Activated CD8-positive, alpha-beta T cell treated with anti-CD3 and anti-CD28 coated beads for 36 hours (primary cell): ENCODE results near the gene CARS2. TPM values are rescaled to one million over a fixed set of nuclear protein-coding genes. Genes with fewer than 3 reads are reported as not detected.

Experiments used
- ATAC-seq: fragments of 200-7000 bp; cut with Tn5 transposase; one replicate; pipeline ENCODE4 v1.10.0; 2021; ENCODE audit warnings: mild to moderate bottlenecking, moderate library complexity
- CTCF ChIA-PET: fragments of 350-600 bp; sonication (Branson Sonifier 250); formaldehyde crosslinking; loops from one replicate; lab custom pipeline; 2021; ENCODE audit warnings: antibody characterized with exemption; lab: Charles Lee
- POLR2A ChIA-PET: fragments of 350-600 bp; sonication (Branson Sonifier 250); formaldehyde crosslinking; loops from one replicate; lab custom pipeline; 2021; ENCODE audit warnings: antibody characterized with exemption; lab: Charles Lee
- DNase-seq: peaks from one replicate; pipeline ENCODE4 v3.0.0-alpha.2; 2020
- H3K27ac Mint-ChIP-seq: one replicate; pipeline ENCODE4 v1.8.0; 2021; ENCODE audit warnings: mild to moderate bottlenecking, mixed read lengths
- H3K27me3 Mint-ChIP-seq: one replicate; pipeline ENCODE4 v1.8.0; 2021; ENCODE audit warnings: mixed read lengths
- H3K36me3 Mint-ChIP-seq: one replicate; pipeline ENCODE4 v1.8.0; 2021; ENCODE audit warnings: low read depth, mixed read lengths
- H3K4me1 Mint-ChIP-seq: one replicate; pipeline ENCODE4 v1.8.0; 2021; ENCODE audit warnings: low read depth, mixed read lengths
- H3K4me3 Mint-ChIP-seq: one replicate; pipeline ENCODE4 v1.8.0; 2021; ENCODE audit warnings: mild to moderate bottlenecking, moderate library complexity, mixed read lengths
- H3K9me3 Mint-ChIP-seq: one replicate; pipeline ENCODE4 v1.8.0; 2021; ENCODE audit warnings: mixed read lengths
- intact Hi-C: fragments of 100-400 bp; cut with micrococcal nuclease; formaldehyde crosslinking; loops from one replicate; pipeline ENCODE4 v1.10.0; 2022
- total RNA-seq, 2 experiments: library from RNA; stranded (reverse); gene quantifications; one replicate each; pipeline ENCODE4 v1.2.3, GENCODE V29; 2021
- TF ChIP-seq, protein P1 (sequence below): fragments of 200-600 bp; IDR thresholded peaks from one replicate; pipeline ENCODE4 v1.8.0; 2022; ENCODE audit warnings: antibody characterized with exemption, mild to moderate bottlenecking

Gene CARS2
- total RNA-seq, 2 experiments from 2014 or later, result 60.7 to 63.0 TPM

DNA sequence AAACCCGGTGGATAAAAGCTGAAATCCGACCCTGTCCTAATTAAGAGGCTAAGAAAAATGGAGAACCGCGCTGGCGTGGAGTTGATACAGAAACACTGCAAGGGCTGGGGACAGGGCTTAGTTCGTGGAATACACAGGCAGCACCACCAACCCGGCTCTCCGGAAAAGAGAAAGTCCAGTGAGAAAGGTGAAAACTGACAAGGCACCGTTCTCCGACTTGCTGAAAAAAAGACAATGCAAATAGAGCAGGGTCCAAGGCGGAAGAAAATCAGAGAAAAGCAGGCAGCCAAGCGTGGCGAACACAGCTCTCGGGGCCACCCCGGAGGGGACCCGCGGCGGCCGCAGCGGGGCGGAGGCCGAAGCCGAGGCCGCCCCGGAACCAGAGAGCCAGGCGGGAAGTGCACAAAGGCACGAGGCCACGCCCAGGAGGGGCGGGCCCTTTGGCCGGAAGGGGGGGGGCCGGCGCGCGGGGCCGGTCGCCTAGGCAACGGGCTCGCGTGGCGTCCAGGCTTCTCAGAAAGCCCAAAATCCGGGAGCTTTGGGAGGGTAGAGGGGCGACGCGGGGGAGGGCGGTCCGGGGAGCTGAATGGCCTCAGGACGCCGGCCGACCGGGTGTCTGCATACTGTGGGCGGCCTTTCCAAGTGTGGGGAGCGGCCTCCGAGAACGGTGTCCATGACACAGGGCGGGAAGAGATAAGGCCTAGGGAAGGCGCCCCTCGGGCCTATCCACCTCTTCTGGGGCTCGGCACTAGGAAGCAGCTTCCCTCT lies 6.3 kb upstream of the CARS2 start:
- H3K27ac Mint-ChIP-seq, result peak overlapping the region; percentile 100
- no peaks in the 10 kb centered on the region for H3K9me3 Mint-ChIP-seq

DNA sequence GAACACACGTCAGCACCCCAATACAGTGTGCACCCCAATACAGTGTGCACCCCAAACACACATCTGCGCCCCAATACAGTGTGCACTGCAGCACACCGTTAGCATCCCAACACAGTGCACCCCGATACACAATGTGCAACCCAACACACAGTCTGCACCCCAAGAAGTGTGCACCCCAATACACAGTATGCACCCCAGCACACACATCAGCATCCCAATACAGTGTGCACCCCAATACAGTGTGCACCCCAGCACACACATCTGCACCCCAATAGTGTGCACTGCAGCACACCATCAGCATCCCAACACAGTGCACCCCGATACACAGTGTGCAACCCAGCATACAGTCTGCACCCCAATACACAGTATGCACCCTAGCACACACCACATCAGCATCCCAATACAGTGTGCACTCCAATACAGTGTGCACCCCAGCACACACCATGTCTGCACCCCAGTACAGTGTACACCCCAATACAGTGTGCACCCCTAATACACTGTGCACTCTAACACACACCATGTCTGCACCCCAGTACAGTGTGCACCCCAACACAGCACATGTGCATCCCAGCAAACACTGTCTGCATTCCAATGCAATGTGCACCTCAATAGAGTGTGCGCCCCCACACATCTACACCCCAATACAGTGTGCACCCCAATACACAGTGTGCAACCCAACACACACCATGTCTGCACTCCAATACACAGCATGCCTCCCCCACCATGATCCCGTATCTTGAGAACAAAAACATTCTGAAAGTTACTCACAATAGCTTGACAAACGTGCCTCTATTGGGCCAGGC lies 855 bp upstream of the CARS2 start:
- CTCF ChIA-PET, result no interaction called here
- intact Hi-C loops, result loop anchor here (5.0 kb wide), 1 partner anchor 89 kb away; the partner anchor contains the start of gene NAXD
- TF ChIP-seq, protein P1, sequence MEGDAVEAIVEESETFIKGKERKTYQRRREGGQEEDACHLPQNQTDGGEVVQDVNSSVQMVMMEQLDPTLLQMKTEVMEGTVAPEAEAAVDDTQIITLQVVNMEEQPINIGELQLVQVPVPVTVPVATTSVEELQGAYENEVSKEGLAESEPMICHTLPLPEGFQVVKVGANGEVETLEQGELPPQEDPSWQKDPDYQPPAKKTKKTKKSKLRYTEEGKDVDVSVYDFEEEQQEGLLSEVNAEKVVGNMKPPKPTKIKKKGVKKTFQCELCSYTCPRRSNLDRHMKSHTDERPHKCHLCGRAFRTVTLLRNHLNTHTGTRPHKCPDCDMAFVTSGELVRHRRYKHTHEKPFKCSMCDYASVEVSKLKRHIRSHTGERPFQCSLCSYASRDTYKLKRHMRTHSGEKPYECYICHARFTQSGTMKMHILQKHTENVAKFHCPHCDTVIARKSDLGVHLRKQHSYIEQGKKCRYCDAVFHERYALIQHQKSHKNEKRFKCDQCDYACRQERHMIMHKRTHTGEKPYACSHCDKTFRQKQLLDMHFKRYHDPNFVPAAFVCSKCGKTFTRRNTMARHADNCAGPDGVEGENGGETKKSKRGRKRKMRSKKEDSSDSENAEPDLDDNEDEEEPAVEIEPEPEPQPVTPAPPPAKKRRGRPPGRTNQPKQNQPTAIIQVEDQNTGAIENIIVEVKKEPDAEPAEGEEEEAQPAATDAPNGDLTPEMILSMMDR, result no peak
- H3K9me3 Mint-ChIP-seq, result no peaks in the 10 kb centered on the region
- H3K27me3 Mint-ChIP-seq, result no peaks in the 10 kb centered on the region
- peak overlapping the region; percentile 90 for H3K4me3 Mint-ChIP-seq
- peaks cover 16% of the 10 kb centered on the region for H3K36me3 Mint-ChIP-seq
- ATAC-seq (no peak), DNase-seq (no peak)
- peak overlapping the region; percentile 80 for H3K27ac Mint-ChIP-seq
- H3K4me1 Mint-ChIP-seq, result peaks cover 33% of the 10 kb centered on the region
- POLR2A ChIA-PET, result interaction anchor here (1.0 to 1.9 kb wide), 2 partner anchors 8 to 10 kb away, joined by 4 to 6 read pairs; no protein-coding TSS in a partner anchor

More for the DNA sequence above, 6.3 kb upstream of the CARS2 start:
- POLR2A ChIA-PET, result interaction anchor here (0.6 to 2.1 kb wide), 10 partner anchors 9 to 202 kb away, joined by 3 to 12 read pairs (median 4); partner anchors contain the start of gene ANKRD10
- TF ChIP-seq, protein P1, result no peak
- CTCF ChIA-PET, result interaction anchor here (1.1 kb wide), 2 partner anchors 67 to 202 kb away, joined by 3 to 4 read pairs; no protein-coding TSS in a partner anchor
- ATAC-seq, result peak; percentile 34
- intact Hi-C loops, result loop anchor here (5.0 to 10.0 kb wide), 2 partner anchors 103 to 200 kb away; no protein-coding TSS in a partner anchor
- Mint-ChIP-seq H3K4me3 (peak overlapping the region; percentile 92), H3K4me1 (peaks cover 12% of the 10 kb centered on the region), H3K36me3 (peaks cover 4% of the 10 kb centered on the region), H3K27me3 (no peaks in the 10 kb centered on the region)
- peak; percentile 87 for DNase-seq

DNA sequence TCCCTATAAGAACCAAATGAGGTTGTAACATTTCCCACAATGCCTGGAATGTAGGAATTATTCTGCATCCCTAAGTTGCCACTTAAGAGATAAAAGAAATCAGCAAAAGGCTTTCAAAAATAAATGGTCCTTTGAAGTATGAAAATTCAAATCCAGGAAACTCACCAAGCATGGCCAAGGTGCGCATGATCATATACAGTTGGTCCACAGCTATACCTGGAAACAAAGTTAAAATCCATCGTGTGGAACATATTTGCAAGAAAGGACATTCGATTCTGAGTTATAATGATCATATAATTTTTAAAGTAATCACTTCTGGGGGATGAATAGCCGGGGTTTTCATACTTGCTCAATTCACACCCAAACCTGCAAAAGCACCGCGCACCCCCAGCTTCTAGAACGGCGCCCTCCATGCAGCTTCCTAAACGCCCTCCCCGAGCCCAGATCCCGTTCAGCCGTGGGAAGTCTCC lies 525 bp downstream of the CARS2 start:
- ChIA-PET CTCF (interaction anchor here (0.8 to 1.0 kb wide), 3 partner anchors 13 to 66 kb away, joined by 3 to 4 read pairs (median 3); no protein-coding TSS in a partner anchor), POLR2A (interaction anchor here (0.6 to 1.9 kb wide), 8 partner anchors 8 to 209 kb away, joined by 3 to 6 read pairs (median 3); partner anchors contain the start of gene ING1)
- H3K9me3 Mint-ChIP-seq, result no peaks in the 10 kb centered on the region
- H3K4me1 Mint-ChIP-seq, result peaks cover 31% of the 10 kb centered on the region
- H3K4me3 Mint-ChIP-seq, result peak overlapping the region; percentile 90
- H3K27ac Mint-ChIP-seq, result peak overlapping the region; percentile 90
- DNase-seq (no peak), ATAC-seq (no peak)
- peaks cover 23% of the 10 kb centered on the region for H3K36me3 Mint-ChIP-seq
- H3K27me3 Mint-ChIP-seq, result no peaks in the 10 kb centered on the region
- intact Hi-C loops, result loop anchor here (5.0 kb wide), 1 partner anchor 88 kb away; the partner anchor contains the start of gene NAXD
- TF ChIP-seq, protein P1, result no peak

DNA sequence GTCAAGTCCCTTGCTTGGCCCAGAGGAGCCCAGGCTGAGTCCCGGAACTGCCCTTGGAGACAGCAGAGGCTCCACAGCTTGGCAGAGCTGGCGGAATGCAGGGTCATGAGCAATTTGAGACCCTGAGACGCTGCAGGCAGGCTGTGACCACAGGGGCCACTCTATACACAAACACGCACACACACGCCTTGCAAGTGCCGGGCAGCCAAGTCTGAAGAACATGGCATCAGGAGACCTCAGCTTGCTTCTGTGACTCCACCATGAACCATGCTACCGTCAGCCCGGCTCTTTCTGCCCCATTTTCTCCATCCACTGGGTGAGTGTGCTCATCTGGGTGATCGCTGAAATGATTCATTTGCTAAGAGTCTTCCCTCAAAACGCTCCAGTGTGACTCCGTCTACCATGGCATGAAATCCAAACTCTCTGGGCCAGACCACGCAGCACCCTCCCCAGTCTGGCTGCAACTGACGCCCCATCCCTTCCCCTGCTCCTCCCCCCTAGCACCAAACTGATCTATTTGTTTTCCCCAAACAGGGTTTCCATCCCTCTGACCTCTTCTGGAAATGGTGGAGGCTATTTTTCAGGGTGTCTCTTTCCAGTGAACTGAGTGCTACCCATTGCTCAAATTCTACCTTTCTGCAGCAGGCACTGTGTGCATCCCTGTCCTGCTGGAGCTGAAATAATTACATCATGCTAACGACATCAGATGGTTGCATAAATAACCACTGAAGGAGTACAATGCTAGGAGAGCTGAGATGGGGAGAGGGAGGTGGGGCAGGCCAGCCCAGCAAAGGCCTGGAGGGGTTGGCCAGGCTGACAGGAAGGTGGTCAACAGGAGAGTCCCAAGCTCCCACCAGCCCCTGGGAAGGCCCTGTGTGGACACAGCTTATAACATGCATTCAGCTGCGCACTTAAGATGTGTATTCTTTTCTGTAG lies 3.1 kb downstream of the CARS2 start:
- ChIA-PET CTCF (interaction anchor here (2.6 to 2.7 kb wide), 2 partner anchors 19 to 21 kb away, joined by 6 to 8 read pairs; no protein-coding TSS in a partner anchor), POLR2A (interaction anchor here (0.9 to 2.9 kb wide), 5 partner anchors 9 to 15 kb away, joined by 3 to 10 read pairs (median 3); no protein-coding TSS in a partner anchor)
- Mint-ChIP-seq H3K9me3 (no peaks in the 10 kb centered on the region), H3K27me3 (no peaks in the 10 kb centered on the region), H3K4me1 (peaks cover 46% of the 10 kb centered on the region), H3K4me3 (no peak overlapping the region), H3K36me3 (peaks cover 42% of the 10 kb centered on the region), H3K27ac (peak overlapping the region; percentile 3)
- intact Hi-C loops, result no loop called here
- no peak for ATAC-seq
- TF ChIP-seq, protein P1, result no peak
- no peak for DNase-seq
